Common myeloid progenitor, CD34-positive (primary cell): ENCODE measurements around the gene SMURF1.

Source experiments
- CTCF ChIA-PET: fragments of 350-600 bp; sonication (Branson Sonifier 250); formaldehyde crosslinking; loops from one replicate; lab custom pipeline; 2021; ENCODE audit warnings: antibody characterized with exemption; lab: Charles Lee
- POLR2A ChIA-PET: fragments of 350-600 bp; sonication (Branson Sonifier 250); formaldehyde crosslinking; loops from one replicate; lab custom pipeline; 2021; ENCODE audit warnings: antibody characterized with exemption; lab: Charles Lee
- DNase-seq, 3 donors: peaks; one replicate each; pipeline versions ENCODE4 v3.0.0 to v3.0.0-alpha.2; 2013
- H3K27ac ChIP-seq, 2 experiments: 1 replicate in 1 of 2; 2 replicates in 1 of 2; pipeline ENCODE4 v1.7.0; 2013; ENCODE audit warnings: inconsistent platforms in 2 of 2, low read length in 2 of 2, mild to moderate bottlenecking in 2 of 2, low read depth in 1 of 2, moderate library complexity in 1 of 2; ENCODE audit not compliant: severe bottlenecking in 2 of 2, insufficient read depth in 1 of 2, poor library complexity in 1 of 2
- H3K27me3 ChIP-seq, 5 experiments: replicated peaks in 2 of 5; 1 replicate in 3 of 5; 2 replicates in 2 of 5; pipeline versions ENCODE4 v1.6.1 to v1.7.0; 2013; ENCODE audit warnings: low read length in 4 of 5, mild to moderate bottlenecking in 2 of 5, moderate library complexity in 2 of 5, inconsistent platforms in 1 of 5; ENCODE audit not compliant: insufficient read depth in 5 of 5, control insufficient read depth in 4 of 5
- H3K36me3 ChIP-seq, 4 experiments: 1 replicate in 2 of 4; 2 replicates in 2 of 4; pipeline versions ENCODE4 v1.6.1 to v1.7.0; 2013; ENCODE audit warnings: low read length in 3 of 4, control low read depth in 1 of 4, mild to moderate bottlenecking in 1 of 4; ENCODE audit not compliant: control insufficient read depth in 4 of 4, insufficient read depth in 4 of 4
- H3K4me1 ChIP-seq, 4 experiments: 1 replicate in 3 of 4; 2 replicates in 1 of 4; pipeline versions ENCODE4 v1.6.1 to v1.7.1; 2013; ENCODE audit warnings: low read length in 3 of 4, mild to moderate bottlenecking in 3 of 4, control low read depth in 1 of 4, inconsistent platforms in 1 of 4, moderate library complexity in 1 of 4; ENCODE audit not compliant: control insufficient read depth in 4 of 4, insufficient read depth in 4 of 4; ENCODE audit errors: control extremely low read depth in 1 of 4
- H3K4me3 ChIP-seq, 7 experiments: 1 replicate in 4 of 7; 2 replicates in 3 of 7; pipeline versions ENCODE4 v1.5.1 to v1.7.0; 2013; ENCODE audit warnings: mild to moderate bottlenecking in 7 of 7, low read length in 6 of 7, moderate library complexity in 6 of 7, inconsistent platforms in 2 of 7, low read depth in 2 of 7, control low read depth in 1 of 7; ENCODE audit not compliant: insufficient read depth in 4 of 7, control insufficient read depth in 1 of 7; ENCODE audit errors: extremely low read depth in 1 of 7
- H3K9me3 ChIP-seq, 5 experiments: 1 replicate in 4 of 5; 2 replicates in 1 of 5; pipeline versions ENCODE4 v1.6.1 to v1.7.1; 2013; ENCODE audit warnings: low read length in 4 of 5, mild to moderate bottlenecking in 2 of 5, inconsistent platforms in 1 of 5, low read depth in 1 of 5, moderate library complexity in 1 of 5; ENCODE audit not compliant: control insufficient read depth in 4 of 5, insufficient read depth in 2 of 5; ENCODE audit errors: control extremely low read depth in 1 of 5
- WGBS: methylation state at CpG from one replicate; pipeline ENCODE4 v1.1.5; 2013; ENCODE audit not compliant: insufficient coverage; 5-methylcytosine and 5-hydroxymethylcytosine counted together

Gene SMURF1

GRCh38 chr7:98990356-98990755 is 153.6 kb downstream of the SMURF1 start:
- H3K27me3 ChIP-seq, result no peaks in the 10 kb centered on the region
- no peaks in the 10 kb centered on the region for H3K4me1 ChIP-seq
- H3K27ac ChIP-seq, result no peak overlapping the region
- POLR2A ChIA-PET, result no interaction called here
- H3K4me3 ChIP-seq, result no peak overlapping the region
- WGBS, result 98% methylated on average over 5 of the region's 6 CpGs
- H3K9me3 ChIP-seq, result peaks cover 0 to 4% (median 4%) of the 10 kb centered on the region in 5 experiments
- CTCF ChIA-PET, result interaction anchor here (1.0 to 1.2 kb wide), 2 partner anchors 9 to 12 kb away, joined by 3 read pairs; no protein-coding TSS in a partner anchor
- DNase-seq, result no peak
- peaks cover 39 to 95% (median 76%) of the 10 kb centered on the region in 4 experiments for H3K36me3 ChIP-seq

DNA sequence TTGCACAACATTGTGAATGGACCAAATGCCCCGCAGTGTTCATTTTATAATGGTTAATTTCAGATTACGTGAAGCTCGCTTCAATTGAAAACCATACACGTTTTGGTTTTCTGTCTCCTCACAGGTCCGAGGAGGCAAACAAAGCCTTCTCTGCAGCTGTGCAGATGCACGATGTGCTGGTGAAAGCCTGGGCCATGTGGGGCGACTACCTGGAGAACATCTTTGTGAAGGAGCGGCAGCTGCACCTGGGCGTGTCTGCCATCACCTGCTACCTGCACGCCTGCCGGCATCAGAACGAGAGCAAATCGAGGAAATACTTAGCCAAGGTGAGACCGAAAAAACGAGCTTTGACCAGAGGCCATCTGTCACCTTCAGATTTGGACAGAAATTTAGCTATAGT is 155.3 kb downstream of the SMURF1 start:
- peaks cover 47 to 95% (median 78%) of the 10 kb centered on the region in 4 experiments for H3K36me3 ChIP-seq
- no peak overlapping the region for H3K4me3 ChIP-seq
- DNase-seq, result no peak
- ChIA-PET POLR2A (no interaction called here), CTCF (interaction anchor here (0.8 kb wide), 1 partner anchor 10 kb away, joined by 3 read pairs; no protein-coding TSS in a partner anchor)
- H3K9me3 ChIP-seq, result peaks cover 0 to 4% (median 4%) of the 10 kb centered on the region in 5 experiments
- no peak overlapping the region for H3K27ac ChIP-seq
- 100% methylated on average over 10 of the region's 15 CpGs for WGBS
- no peaks in the 10 kb centered on the region for H3K4me1 ChIP-seq
- no peaks in the 10 kb centered on the region for H3K27me3 ChIP-seq

DNA sequence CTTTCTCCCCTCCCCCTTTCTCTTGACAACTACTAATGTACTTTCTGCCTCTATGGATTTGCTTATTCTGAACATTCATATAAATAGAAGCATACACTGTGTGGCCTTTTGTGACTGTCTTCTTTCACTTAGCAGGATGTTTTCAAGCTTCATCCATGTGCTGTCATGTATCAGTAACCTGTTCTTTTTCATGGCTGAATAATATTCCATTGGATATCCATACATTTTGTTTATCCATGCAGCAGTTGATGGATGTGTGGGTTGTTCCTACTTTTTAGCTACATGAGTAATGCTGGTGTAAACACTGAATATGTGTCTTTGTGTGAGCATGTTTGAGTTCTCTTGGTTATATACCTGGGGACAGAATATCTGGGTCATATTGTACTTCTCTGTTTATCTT is 158.0 kb downstream of the SMURF1 start:
- H3K9me3 ChIP-seq, result peaks cover 0 to 4% (median 4%) of the 10 kb centered on the region in 5 experiments
- H3K4me3 ChIP-seq, result no peak overlapping the region
- POLR2A ChIA-PET, result no interaction called here
- H3K36me3 ChIP-seq, result peaks cover 41 to 95% (median 78%) of the 10 kb centered on the region in 4 experiments
- H3K27ac ChIP-seq, result no peak overlapping the region
- CTCF ChIA-PET, result interaction anchor here (1.1 kb wide), 1 partner anchor 31 kb away, joined by 3 read pairs; no protein-coding TSS in a partner anchor
- H3K27me3 ChIP-seq, result no peaks in the 10 kb centered on the region
- no peaks in the 10 kb centered on the region for H3K4me1 ChIP-seq
- DNase-seq, result no peak

GRCh38 chr7:98985406-98985805 is 158.5 kb downstream of the SMURF1 start:
- Histone ChIP-seq H3K4me1 (no peaks in the 10 kb centered on the region), H3K36me3 (peaks cover 45 to 94% (median 78%) of the 10 kb centered on the region in 4 experiments), H3K27ac (no peak overlapping the region), H3K4me3 (no peak overlapping the region), H3K27me3 (no peaks in the 10 kb centered on the region), H3K9me3 (peaks cover 0 to 4% (median 4%) of the 10 kb centered on the region in 5 experiments)
- ChIA-PET POLR2A (no interaction called here), CTCF (interaction anchor here (1.1 kb wide), 1 partner anchor 32 kb away, joined by 3 read pairs; no protein-coding TSS in a partner anchor)
- DNase-seq, result no peak
- 90% methylated on average over 4 of the region's 4 CpGs for WGBS

DNA sequence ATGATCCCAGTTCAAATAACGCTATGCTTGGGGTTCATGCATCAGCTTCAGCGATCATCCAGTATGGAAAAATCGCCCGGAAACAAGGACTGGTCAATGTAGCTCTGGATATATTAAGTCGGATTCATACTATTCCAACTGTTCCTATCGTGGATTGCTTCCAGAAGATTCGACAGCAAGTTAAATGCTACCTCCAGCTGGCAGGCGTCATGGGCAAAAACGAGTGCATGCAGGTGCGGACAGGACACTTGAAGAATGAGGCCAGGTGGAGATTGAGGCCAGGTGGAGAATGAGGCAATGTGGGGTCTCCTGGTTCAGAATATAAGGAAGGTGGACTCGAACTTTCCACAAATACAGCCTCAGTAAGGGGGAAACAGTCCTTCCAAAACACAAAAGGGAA is 159.8 kb downstream of the SMURF1 start:
- ChIA-PET CTCF (no interaction called here), POLR2A (no interaction called here)
- no peak for DNase-seq
- Histone ChIP-seq H3K4me1 (no peaks in the 10 kb centered on the region), H3K36me3 (peaks cover 46 to 94% (median 77%) of the 10 kb centered on the region in 4 experiments), H3K27me3 (no peaks in the 10 kb centered on the region), H3K27ac (no peak overlapping the region), H3K4me3 (no peak overlapping the region), H3K9me3 (peaks cover 0 to 4% (median 4%) of the 10 kb centered on the region in 5 experiments)
- WGBS, result 93% methylated on average over 9 of the region's 11 CpGs

- WGBS, result 98% methylated on average over 8 of the region's 8 CpGs
- no peak overlapping the region for H3K27ac ChIP-seq
- POLR2A ChIA-PET, result no interaction called here
- DNase-seq, result no peak
- H3K9me3 ChIP-seq, result peaks cover 0 to 4% (median 4%) of the 10 kb centered on the region in 5 experiments
- H3K4me3 ChIP-seq, result no peak overlapping the region
- no peaks in the 10 kb centered on the region for H3K27me3 ChIP-seq
- peaks cover 50 to 94% (median 76%) of the 10 kb centered on the region in 4 experiments for H3K36me3 ChIP-seq
- H3K4me1 ChIP-seq, result no peaks in the 10 kb centered on the region
- CTCF ChIA-PET, result interaction anchor here (0.7 kb wide), 1 partner anchor 40 kb away, joined by 3 read pairs; no protein-coding TSS in a partner anchor
Measured at GRCh38 chr7:98982686-98983085, 161.2 kb downstream of the SMURF1 start.

- Histone ChIP-seq H3K4me3 (no peak overlapping the region), H3K4me1 (no peaks in the 10 kb centered on the region), H3K27ac (no peak overlapping the region), H3K36me3 (peaks cover 48 to 96% (median 79%) of the 10 kb centered on the region in 4 experiments), H3K9me3 (peaks cover 0 to 4% (median 4%) of the 10 kb centered on the region in 5 experiments), H3K27me3 (no peaks in the 10 kb centered on the region)
- DNase-seq, result no peak
- POLR2A ChIA-PET, result no interaction called here
- 97% methylated on average over 21 of the region's 23 CpGs for WGBS
- CTCF ChIA-PET, result no interaction called here
Measured at GRCh38 chr7:98981701-98982100, 162.2 kb downstream of the SMURF1 start.
